ENCODE measurements around the gene MOB3B.

GRCh38 chr9:27384262-27385014, 145.2 kb downstream of the MOB3B start:
- TF ChIP-seq CTCF (conservative IDR thresholded peaks at IDR 0.05 in 1 of 2, IDR thresholded peaks at IDR 0.05 in 1 of 2; ENCODE audit: low read depth in 1 of 2, low read length in 2 of 2) = no peak
- TF ChIP-seq EZH2 (IDR thresholded peaks at IDR 0.05; ENCODE audit: low read length, missing control alignments) = no peak
